Measurements from ENCODE around the gene PLAAT1.

- TF ChIP-seq CTCF (IDR thresholded peaks at IDR 0.05) (no peak), POLR2A (IDR thresholded peaks at IDR 0.05) (no peak)
Measured at GRCh38 chr3:193240850-193241706, at the start of gene PLAAT1.

Data from right lobe of liver (tissue), 4 donors.